Left lung (tissue), 10 donors: ENCODE data around the gene VPS35L. TPM values are rescaled to one million over a fixed set of nuclear protein-coding genes. Genes with fewer than 3 reads are reported as not detected.
A peak's percentile ranks its signal among the peaks of the same experiment; 100 is the strongest.

ENCODE experiments used
- ATAC-seq: fragments of 200-7000 bp; cut with Tn5 transposase; one replicate; pipeline ENCODE4 v1.9.1; 2020; ENCODE audit warnings: moderate library complexity
- DNase-seq, 4 donors: peaks; one replicate each; pipeline ENCODE4 v3.0.0-alpha.2; 2013 to 2020
- H3K27ac ChIP-seq, 2 donors: fragments of 200-600 bp; sonication (generic) in 1 of 2; one replicate each; pipeline versions ENCODE4 v1.5.0 to v1.8.0; 2020 to 2021
- H3K27me3 ChIP-seq, 2 donors: fragments of 200-600 bp; sonication (generic) in 1 of 2; one replicate each; pipeline versions ENCODE4 v1.5.0 to v1.8.0; 2020 to 2021
- H3K36me3 ChIP-seq, 2 donors: fragments of 200-600 bp; sonication (generic) in 1 of 2; one replicate each; pipeline versions ENCODE4 v1.5.0 to v1.8.0; 2020 to 2021
- H3K4me1 ChIP-seq, 2 donors: fragments of 200-600 bp; one replicate each; pipeline ENCODE4 v1.8.0; 2021
- H3K4me3 ChIP-seq, 2 donors: fragments of 200-600 bp; sonication (generic) in 1 of 2; one replicate each; pipeline versions ENCODE4 v1.5.0 to v1.8.0; 2020 to 2021; ENCODE audit warnings: mild to moderate bottlenecking in 1 of 2
- H3K9me3 ChIP-seq, 2 donors: fragments of 200-600 bp; sonication (generic) in 1 of 2; one replicate each; pipeline versions ENCODE4 v1.5.0 to v1.8.0; 2020 to 2021
- intact Hi-C, 2 donors: fragments of 100-400 bp; cut with DNase I; formaldehyde crosslinking; loops; one replicate each; pipeline versions ENCODE4 v1.11.2 to v1.14.2; 2022
- polyA plus RNA-seq, 6 donors: library from polyadenylated mRNA; unstranded; fragments of 120-200 nt; gene quantifications; one replicate each; pipeline ENCODE4 v1.2.1, GENCODE V29; 2013; ENCODE audit not compliant: insufficient read length in 6 of 6
- total RNA-seq, 2 donors: library from RNA; stranded (reverse); fragmentation: NEBNext Ultra II Directional; extraction: Animal tissue kit (Norgen Biotek cat#: 25700); gene quantifications; one replicate each; pipeline ENCODE4 v1.2.1, GENCODE V29; 2021
- TF ChIP-seq, protein P1 (sequence below), 2 donors: fragments of 200-600 bp; sonication (generic) in 1 of 2; IDR thresholded peaks; one replicate each; pipeline versions ENCODE4 v1.5.0 to v1.8.0; 2021; ENCODE audit warnings: antibody characterized with exemption in 2 of 2
- donor health status: DM: no; HTN: yes; CAD: no.
- donor health status: DM: no; HTN: no; CAD: no.

The VPS35L gene
- total and polyA plus RNA-seq, 8 donors: 54.8 to 70.2 (median 57.7) TPM

DNA sequence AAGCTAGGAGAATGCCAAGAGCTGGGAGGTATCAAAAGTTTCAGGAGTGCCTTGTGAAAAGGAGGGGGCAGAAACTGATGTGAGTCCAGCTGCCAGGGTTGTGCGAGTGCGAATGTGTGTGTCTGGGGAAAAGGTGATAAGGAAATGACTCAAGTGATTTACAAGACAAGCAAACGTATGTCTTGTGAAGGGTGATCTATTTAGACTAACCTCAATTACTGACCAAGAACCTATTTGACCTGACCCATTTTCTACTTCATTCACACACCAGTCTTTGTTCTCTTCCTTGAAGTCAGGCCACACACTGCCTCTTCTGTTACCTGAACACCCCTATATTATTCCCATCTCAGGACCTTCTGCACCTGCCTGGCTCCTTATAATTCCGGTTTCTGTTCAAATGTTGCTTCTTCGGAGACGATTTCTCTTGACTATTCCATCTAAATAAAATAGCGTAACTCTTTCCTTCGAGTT is 34.6 kb upstream of the VPS35L start:
- peak in 1 of 4 donors; percentile 11 for DNase-seq
- H3K4me1 ChIP-seq: peaks cover 30 to 72% of the 10 kb centered on the region in 2 donors
- H3K4me3 ChIP-seq: peak overlapping the region; percentile 93 to 98
- ATAC-seq: peak; percentile 0
- TF ChIP-seq, protein P1, sequence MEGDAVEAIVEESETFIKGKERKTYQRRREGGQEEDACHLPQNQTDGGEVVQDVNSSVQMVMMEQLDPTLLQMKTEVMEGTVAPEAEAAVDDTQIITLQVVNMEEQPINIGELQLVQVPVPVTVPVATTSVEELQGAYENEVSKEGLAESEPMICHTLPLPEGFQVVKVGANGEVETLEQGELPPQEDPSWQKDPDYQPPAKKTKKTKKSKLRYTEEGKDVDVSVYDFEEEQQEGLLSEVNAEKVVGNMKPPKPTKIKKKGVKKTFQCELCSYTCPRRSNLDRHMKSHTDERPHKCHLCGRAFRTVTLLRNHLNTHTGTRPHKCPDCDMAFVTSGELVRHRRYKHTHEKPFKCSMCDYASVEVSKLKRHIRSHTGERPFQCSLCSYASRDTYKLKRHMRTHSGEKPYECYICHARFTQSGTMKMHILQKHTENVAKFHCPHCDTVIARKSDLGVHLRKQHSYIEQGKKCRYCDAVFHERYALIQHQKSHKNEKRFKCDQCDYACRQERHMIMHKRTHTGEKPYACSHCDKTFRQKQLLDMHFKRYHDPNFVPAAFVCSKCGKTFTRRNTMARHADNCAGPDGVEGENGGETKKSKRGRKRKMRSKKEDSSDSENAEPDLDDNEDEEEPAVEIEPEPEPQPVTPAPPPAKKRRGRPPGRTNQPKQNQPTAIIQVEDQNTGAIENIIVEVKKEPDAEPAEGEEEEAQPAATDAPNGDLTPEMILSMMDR (IDR thresholded peaks at IDR 0.05): no peak
- H3K9me3 ChIP-seq: no peaks in the 10 kb centered on the region
- peak overlapping the region; percentile 93 to 97 for H3K27ac ChIP-seq
- no peaks in the 10 kb centered on the region for H3K27me3 ChIP-seq
- H3K36me3 ChIP-seq: peaks cover 0 to 9% of the 10 kb centered on the region in 2 donors
- intact Hi-C loops: no loop called here

DNA sequence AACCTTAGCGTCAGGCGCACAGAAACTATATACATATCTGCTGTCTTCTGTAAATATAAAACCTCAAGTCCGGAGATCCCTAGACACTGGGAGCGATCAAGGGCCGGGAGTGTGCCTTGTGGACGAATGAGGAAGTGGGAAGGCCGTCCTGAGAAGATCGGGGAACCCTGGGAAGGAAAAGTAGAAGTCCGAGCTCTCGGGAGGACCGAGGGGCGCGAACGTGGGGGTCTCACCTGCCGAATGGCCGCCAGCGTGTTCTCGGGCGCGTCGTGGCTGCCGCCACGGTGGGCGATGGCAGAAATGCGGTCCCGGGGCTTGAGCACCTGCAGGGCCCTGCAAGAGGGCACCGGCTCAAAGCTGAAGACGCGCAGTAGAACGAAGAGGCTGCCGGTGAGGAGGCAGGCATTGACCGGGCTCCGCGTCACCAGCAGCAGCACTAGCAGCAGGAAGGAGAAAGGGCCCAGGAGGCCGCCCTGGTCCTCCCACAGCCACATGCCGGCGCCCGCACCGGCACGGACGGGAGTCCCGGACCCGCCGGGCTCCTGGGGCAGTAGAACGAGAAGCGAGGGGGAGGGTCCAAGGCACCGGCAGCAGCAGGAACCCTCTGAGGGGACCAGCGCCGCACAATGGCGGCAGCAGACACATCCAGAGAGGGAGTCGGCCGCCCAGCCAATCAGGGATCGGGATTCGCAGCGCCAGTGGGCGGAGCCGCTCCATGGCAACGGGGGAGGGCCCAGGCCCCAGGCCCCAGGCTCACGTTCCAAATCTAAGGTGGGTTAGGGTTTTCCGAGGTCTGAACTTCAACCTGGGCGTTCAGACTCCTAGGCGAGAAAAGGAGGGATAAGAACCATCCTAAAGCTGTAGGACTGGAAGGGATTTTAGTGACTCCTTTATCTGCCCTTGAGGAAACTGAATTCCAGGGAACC is 33.8 kb upstream of the VPS35L start, which contains the start of gene GDE1:
GDE1 (minus strand) TSS at position 628 of the 926 bp plus-strand sequence; CDS start at position 494, 134 bp downstream.
- H3K27ac ChIP-seq: peak within 1 kb of the TSS; percentile 93 to 97
- DNase-seq (peak; percentile 88 to 99 (median 96)), ATAC-seq (peak; percentile 84)
- H3K27me3 ChIP-seq: no peaks in the 10 kb centered on the region
- intact Hi-C loops: no loop called here
- H3K36me3 ChIP-seq: peaks cover 0 to under 1% of the 10 kb centered on the region in 2 donors
- H3K4me3 ChIP-seq: peak within 1 kb of the TSS; percentile 93 to 98
- TF ChIP-seq, protein P1 (IDR thresholded peaks at IDR 0.05): peak in 1 of 2 donors; percentile 6
- peaks cover 30 to 67% of the 10 kb centered on the region in 2 donors for H3K4me1 ChIP-seq
- no peaks in the 10 kb centered on the region for H3K9me3 ChIP-seq

DNA sequence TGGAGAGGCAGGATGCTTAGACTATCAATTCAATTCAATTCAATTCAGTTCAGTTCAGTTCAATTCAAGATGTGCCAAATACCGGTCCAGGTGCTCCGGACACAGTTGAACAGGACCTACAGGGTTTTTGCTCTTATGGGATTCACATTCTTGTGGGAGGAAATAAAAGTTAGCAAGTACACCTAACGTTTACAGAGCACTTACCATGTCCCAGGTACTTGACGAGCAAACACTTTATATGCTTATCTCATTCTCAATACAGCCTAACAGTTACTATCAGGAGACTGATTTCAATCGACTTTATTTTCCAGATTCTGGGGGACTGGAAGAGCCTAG is 33.1 kb upstream of the VPS35L start:
- H3K4me1 ChIP-seq: peaks cover 30 to 61% of the 10 kb centered on the region in 2 donors

DNA sequence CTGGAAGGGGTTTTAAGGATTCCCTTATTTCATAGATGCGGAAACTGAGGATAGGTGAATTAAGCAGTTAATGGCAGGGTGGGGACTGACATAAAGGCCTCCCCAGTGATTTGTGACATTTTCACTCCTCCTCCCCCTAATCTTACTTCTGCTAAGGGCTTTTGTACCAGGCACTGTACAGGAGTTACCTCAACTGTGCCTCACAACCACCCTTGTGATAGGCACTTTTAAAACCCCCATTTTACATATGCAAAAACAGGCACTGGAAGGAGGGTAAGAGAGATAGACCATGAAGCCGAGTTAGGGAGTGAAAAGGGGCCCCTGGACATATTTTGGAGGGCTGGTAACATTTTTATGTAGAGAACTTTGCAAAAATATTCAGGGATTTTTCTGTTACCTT is 32.7 kb upstream of the VPS35L start:
- ATAC-seq: peak; percentile 1
- no peak overlapping the region for H3K4me3 ChIP-seq

More for the DNA sequence above, 33.1 kb upstream of the VPS35L start:
- Histone ChIP-seq H3K27me3 (no peaks in the 10 kb centered on the region), H3K4me3 (peak overlapping the region in 1 of 2 donors; percentile 98), H3K27ac (peak overlapping the region; percentile 93 to 97), H3K36me3 (no peaks in the 10 kb centered on the region), H3K9me3 (no peaks in the 10 kb centered on the region)
- intact Hi-C loops: no loop called here
- TF ChIP-seq, protein P1 (IDR thresholded peaks at IDR 0.05): no peak
- ATAC-seq (peak; percentile 48), DNase-seq (peak in 1 of 4 donors; percentile 42)

More for the DNA sequence above, 32.7 kb upstream of the VPS35L start:
- H3K36me3 ChIP-seq: no peaks in the 10 kb centered on the region
- no peak for DNase-seq
- H3K27me3 ChIP-seq: no peaks in the 10 kb centered on the region
- H3K4me1 ChIP-seq: peaks cover 30 to 57% of the 10 kb centered on the region in 2 donors
- intact Hi-C loops: no loop called here
- TF ChIP-seq, protein P1 (IDR thresholded peaks at IDR 0.05): no peak
- no peaks in the 10 kb centered on the region for H3K9me3 ChIP-seq
- H3K27ac ChIP-seq: peak overlapping the region; percentile 93 to 97
